Measurements from ENCODE around the gene TMEM119.

Gene TMEM119

GRCh38 chr12:108611884-108612415, 14.1 kb upstream of the TMEM119 start:
- peak; percentile 25 for TF ChIP-seq CTCF (IDR thresholded peaks at IDR 0.05; ENCODE audit: extremely low read depth, missing control alignments)
- DNase-seq (ENCODE audit: low spot score) = no peak

DNA sequence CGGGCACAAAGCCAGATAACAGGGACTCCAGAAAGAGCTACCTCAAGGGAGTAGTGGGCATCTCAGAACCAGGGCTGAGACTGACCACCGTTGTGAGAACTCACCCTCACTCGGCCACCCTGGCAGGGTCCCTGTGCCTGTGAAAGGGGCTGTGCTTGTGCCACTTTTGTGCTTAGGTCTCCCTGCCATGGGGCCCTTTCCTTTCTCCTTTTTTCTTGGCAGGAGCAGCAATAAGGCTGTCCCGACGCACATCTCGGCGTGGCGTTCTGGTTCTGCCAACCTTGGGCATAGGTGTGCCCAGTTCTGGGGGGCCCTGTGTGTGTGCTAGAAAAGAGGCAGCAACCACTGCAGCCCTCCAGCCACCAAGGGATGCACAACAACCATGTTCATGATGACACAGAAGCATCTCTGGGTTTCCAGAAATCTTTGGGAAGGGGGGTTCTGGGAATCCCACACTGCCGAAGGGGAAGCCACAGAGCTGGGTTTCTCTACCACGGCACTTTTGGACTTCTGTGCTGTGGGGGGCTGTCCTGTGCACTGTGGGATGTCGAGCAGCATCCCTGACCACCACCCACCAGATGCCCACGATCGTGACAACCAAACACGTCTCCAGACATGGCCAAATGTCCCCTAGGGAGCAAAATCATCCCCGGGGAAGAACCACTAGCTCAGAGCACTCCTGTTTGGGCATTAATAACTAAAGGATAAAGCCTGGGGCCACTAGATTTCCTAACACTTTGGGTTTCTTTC, 13.1 kb upstream of the TMEM119 start:
- no peak for TF ChIP-seq CTCF (IDR thresholded peaks at IDR 0.05; ENCODE audit: extremely low read depth, missing control alignments)
- DNase-seq (ENCODE audit: low spot score) = no peak

DNA sequence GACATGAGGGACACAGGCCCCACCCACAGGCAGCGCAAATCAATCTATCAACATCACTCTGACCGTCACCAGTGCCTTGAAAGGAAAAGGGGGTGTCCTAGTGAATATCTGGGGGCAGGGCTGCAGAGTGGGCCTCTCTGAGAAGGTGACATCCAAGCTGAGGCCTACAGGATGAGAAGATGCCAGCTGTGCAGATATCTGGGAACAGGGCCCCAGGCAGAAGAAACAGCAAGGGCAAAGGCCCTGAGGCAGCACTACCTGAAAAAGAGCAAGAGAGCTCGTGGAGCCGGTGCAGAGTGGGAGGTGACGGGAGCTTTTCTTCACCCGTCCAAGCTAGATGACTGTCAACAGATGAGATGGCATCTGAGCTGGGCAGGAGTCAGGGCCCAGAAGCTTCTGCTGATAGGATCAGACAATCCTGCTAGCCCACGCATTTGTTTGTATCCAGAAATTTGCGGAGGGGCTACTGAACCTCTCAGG, 12.5 kb upstream of the TMEM119 start:
- no peak for TF ChIP-seq CTCF (IDR thresholded peaks at IDR 0.05; ENCODE audit: extremely low read depth, missing control alignments)
- no peak for DNase-seq (ENCODE audit: low spot score)

DNA sequence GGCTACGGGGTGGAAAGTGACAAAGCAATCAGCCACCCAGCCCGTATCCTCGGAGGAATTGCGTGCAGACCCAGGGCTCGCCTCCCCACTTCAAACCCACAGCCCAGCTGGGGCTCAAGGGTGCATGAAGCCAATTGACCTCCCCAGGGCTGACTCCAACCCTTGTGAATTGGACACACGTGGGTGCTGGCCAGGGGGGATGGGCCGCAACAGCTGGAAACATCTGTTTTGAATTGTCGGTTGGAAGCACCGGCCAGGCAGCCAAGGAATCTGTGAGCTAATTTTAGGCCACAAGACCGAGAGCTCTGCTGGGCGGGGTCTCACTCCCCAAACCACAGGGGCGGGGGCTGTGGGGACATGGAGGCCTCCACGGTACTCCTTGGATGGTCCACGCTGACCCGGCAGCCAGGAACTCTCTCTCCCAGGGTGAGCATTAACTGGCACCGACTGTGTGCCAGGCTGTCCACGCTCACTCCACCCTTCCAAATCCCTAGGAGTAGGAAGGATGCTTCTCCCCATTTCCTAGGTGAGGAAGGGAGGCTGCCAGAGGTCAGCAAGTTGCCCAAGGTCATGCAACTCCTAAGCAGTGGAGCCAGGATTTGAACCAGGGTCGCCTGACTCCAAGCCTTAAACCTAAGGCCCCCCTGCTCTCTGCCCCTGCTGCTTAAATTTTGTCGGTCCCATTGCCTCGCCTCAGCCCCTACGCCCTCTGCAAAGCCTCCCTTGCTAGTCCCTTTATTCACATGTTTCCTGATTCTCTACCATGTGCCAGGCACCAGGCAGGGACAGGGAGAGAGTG, 11.9 kb upstream of the TMEM119 start:
- TF ChIP-seq CTCF (IDR thresholded peaks at IDR 0.05; ENCODE audit: extremely low read depth, missing control alignments) = no peak
- DNase-seq (ENCODE audit: low spot score) = no peak

DNA sequence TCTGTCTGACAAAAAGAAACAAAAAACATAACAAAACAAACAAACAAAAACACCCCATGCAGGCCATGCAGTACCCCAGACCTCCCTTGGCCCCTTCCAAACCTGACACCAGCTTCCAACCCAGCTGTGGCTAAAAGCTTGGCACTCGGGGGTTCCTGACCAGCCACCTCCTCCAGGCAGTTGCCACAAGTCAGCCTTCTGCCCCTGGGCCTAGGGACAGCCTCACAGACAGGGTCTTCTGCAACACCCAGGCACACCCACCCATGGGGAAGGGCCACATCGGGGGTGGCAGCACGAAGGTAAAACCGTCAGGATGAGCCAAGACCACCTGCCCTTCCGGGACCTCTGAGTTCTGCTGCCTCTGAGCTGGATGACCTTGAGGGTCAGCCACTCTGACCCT, 10.7 kb upstream of the TMEM119 start:
- no peak for DNase-seq (ENCODE audit: low spot score)
- TF ChIP-seq CTCF (IDR thresholded peaks at IDR 0.05; ENCODE audit: extremely low read depth, missing control alignments) = no peak

DNA sequence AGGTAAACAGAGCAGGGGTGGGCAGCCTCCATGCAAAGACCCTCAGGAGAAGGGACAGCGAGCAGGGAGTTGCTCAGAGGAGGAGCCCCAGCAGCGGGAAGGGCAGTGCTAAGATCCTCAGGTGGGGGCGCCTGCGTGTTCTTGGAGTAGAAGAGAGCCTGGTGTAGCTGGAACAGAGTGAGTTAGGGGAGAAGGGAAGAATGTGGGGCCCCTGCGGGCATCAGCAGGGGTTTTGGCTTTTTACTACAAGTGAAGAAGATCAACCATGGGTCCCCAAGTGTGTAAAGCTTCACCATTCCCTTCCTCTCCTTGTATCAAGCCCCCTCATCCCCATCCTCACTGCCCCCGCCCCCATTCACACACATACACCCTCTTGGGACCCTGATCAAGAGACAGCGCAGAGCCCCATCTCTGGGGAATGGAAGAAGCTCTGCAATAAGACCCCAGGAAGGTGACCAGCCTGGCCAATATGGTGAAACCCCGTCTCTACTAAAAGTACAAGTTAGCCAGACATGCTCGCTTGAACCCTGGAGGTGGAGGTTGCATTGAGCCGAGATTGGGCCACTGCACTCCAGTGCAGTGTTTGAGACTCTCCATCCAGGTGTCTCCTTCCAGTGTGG, 10.2 kb upstream of the TMEM119 start:
- no peak for TF ChIP-seq CTCF (IDR thresholded peaks at IDR 0.05; ENCODE audit: extremely low read depth, missing control alignments)

More for the DNA sequence above, 10.2 kb upstream of the TMEM119 start:
- no peak for DNase-seq (ENCODE audit: low spot score)

Data from GM20000 (cell line).